HEK293 (cell line): ENCODE data around the gene KLB.

Source experiments
- CTCF ChIA-PET: fragments of 350-600 bp; formaldehyde crosslinking; extraction: SDS; loops from one replicate; lab custom pipeline; 2021; ENCODE audit warnings: antibody characterized with exemption; lab: Yijun Ruan, JAX
- POLR2A ChIA-PET: fragments of 300-600 bp; formaldehyde crosslinking; extraction: SDS; loops from one replicate; lab custom pipeline; 2020; ENCODE audit warnings: antibody characterized with exemption, inconsistent platforms; lab: Yijun Ruan, JAX
- H3K27ac ChIP-seq: fragments of 200-500 bp; sonication (Bioruptor generic); 2 replicates; pipeline ENCODE4 v1.5.1; 2014; ENCODE audit warnings: low read depth, low read length, control low read depth, inconsistent platforms; ENCODE audit errors: extremely low read depth
- H3K36me3 ChIP-seq, 2 experiments: fragments of 200-500 bp in 1 of 2; sonication (Bioruptor generic) in 1 of 2; 1 replicate in 1 of 2; 2 replicates in 1 of 2; pipeline ENCODE4 v1.5.1; 2014 to 2017; ENCODE audit warnings: inconsistent platforms in 2 of 2, low read length in 2 of 2; ENCODE audit not compliant: control insufficient read depth in 2 of 2, insufficient read depth in 1 of 2
- H3K4me1 ChIP-seq: fragments of 200-500 bp; sonication (Bioruptor generic); 2 replicates; pipeline ENCODE4 v1.5.1; 2014; ENCODE audit warnings: mild to moderate bottlenecking, low read length, inconsistent platforms; ENCODE audit not compliant: control insufficient read depth, insufficient read depth
- H3K4me3 ChIP-seq: 2 replicates; pipeline ENCODE4 v1.5.1; 2011; ENCODE audit warnings: low read depth, mild to moderate bottlenecking, control low read depth, low read length, moderate library complexity
- H3K9me3 ChIP-seq: fragments of 200-500 bp; sonication (Bioruptor generic); 2 replicates; pipeline ENCODE4 v1.5.1; 2014; ENCODE audit warnings: low read depth, low read length, inconsistent platforms; ENCODE audit not compliant: control insufficient read depth, insufficient read depth
- BCL11B ChIP-seq: fragments of 450-650 bp; formaldehyde crosslinking; IDR thresholded peaks from 2 replicates; pipeline ENCODE4 v1.5.1; 2016; ENCODE audit warnings: low read depth, missing biosample characterization, missing genetic modification characterization
- GLIS2 ChIP-seq: fragments of 450-650 bp; formaldehyde crosslinking; IDR thresholded peaks from 2 replicates; pipeline ENCODE4 v1.5.1; 2016; ENCODE audit warnings: missing biosample characterization, missing genetic modification characterization
- HOXD13 ChIP-seq: sonication (generic); formaldehyde crosslinking; IDR thresholded peaks from 2 replicates; pipeline ENCODE4 v1.8.0; 2022; ENCODE audit warnings: missing genetic modification reagents, borderline replicate concordance
- KLF7 ChIP-seq: fragments of 450-650 bp; formaldehyde crosslinking; IDR thresholded peaks from 2 replicates; pipeline ENCODE4 v1.5.1; 2016; ENCODE audit warnings: missing biosample characterization, missing genetic modification characterization, borderline replicate concordance
- OSR2 ChIP-seq: fragments of 450-650 bp; formaldehyde crosslinking; IDR thresholded peaks from 2 replicates; pipeline ENCODE4 v1.5.1; 2016; ENCODE audit warnings: missing biosample characterization, missing genetic modification characterization
- RBAK ChIP-seq: fragments of 450-650 bp; formaldehyde crosslinking; IDR thresholded peaks from 2 replicates; pipeline ENCODE4 v1.5.1; 2016; ENCODE audit warnings: missing biosample characterization, missing genetic modification characterization
- ZFP37 ChIP-seq: fragments of 450-650 bp; formaldehyde crosslinking; IDR thresholded peaks from 2 replicates; pipeline ENCODE4 v1.5.1; 2016; ENCODE audit warnings: missing biosample characterization, missing genetic modification characterization
- ZNF121 ChIP-seq: fragments of 450-650 bp; formaldehyde crosslinking; IDR thresholded peaks from 2 replicates; pipeline ENCODE4 v1.5.1; 2016; ENCODE audit warnings: missing biosample characterization, missing genetic modification characterization
- ZNF19 ChIP-seq: fragments of 450-650 bp; formaldehyde crosslinking; IDR thresholded peaks from 2 replicates; pipeline ENCODE4; 2016; ENCODE audit warnings: missing biosample characterization, missing genetic modification characterization, low read depth
- ZNF214 ChIP-seq: fragments of 450-650 bp; formaldehyde crosslinking; IDR thresholded peaks from 2 replicates; pipeline ENCODE4 v1.5.1; 2017; ENCODE audit warnings: missing biosample characterization, mild to moderate bottlenecking, missing genetic modification characterization, borderline replicate concordance
- ZNF24 ChIP-seq: fragments of 450-650 bp; formaldehyde crosslinking; IDR thresholded peaks from 2 replicates; pipeline ENCODE4 v1.5.1; 2016; ENCODE audit warnings: missing biosample characterization, missing genetic modification characterization
- ZNF501 ChIP-seq: fragments of 450-650 bp; formaldehyde crosslinking; IDR thresholded peaks from 2 replicates; pipeline ENCODE4 v1.5.1; 2016; ENCODE audit warnings: missing biosample characterization, missing genetic modification characterization
- ZNF558 ChIP-seq: fragments of 450-650 bp; formaldehyde crosslinking; IDR thresholded peaks from 2 replicates; pipeline ENCODE4 v1.5.1; 2016; ENCODE audit warnings: missing biosample characterization, missing genetic modification characterization
- ZNF596 ChIP-seq: fragments of 450-650 bp; IDR thresholded peaks from 2 replicates; pipeline ENCODE4 v1.5.0; 2018; ENCODE audit warnings: missing biosample characterization, mild to moderate bottlenecking, missing genetic modification characterization, moderate library complexity
- ZNF660 ChIP-seq: fragments of 450-650 bp; IDR thresholded peaks from 2 replicates; pipeline ENCODE4 v1.5.1; 2018; ENCODE audit warnings: missing biosample characterization, mild to moderate bottlenecking, missing genetic modification characterization
- ZNF843 ChIP-seq: fragments of 450-650 bp; formaldehyde crosslinking; IDR thresholded peaks from 2 replicates; pipeline ENCODE4 v1.5.1; 2016; ENCODE audit warnings: missing biosample characterization, missing genetic modification characterization
- TF ChIP-seq, protein P1 (sequence below): fragments of 450-650 bp; formaldehyde crosslinking; conservative IDR thresholded peaks from 2 replicates; pipeline ENCODE4 v1.5.1; 2016; ENCODE audit warnings: low read depth, missing biosample characterization, missing genetic modification characterization
- TF ChIP-seq, protein P2 (sequence below): fragments of 450-650 bp; formaldehyde crosslinking; IDR thresholded peaks from 2 replicates; pipeline ENCODE4 v1.5.1; 2016; ENCODE audit warnings: missing biosample characterization, missing genetic modification characterization
- TF ChIP-seq, protein P3 (sequence below): fragments of 450-650 bp; formaldehyde crosslinking; IDR thresholded peaks from 2 replicates; pipeline ENCODE4 v1.5.1; 2017; ENCODE audit warnings: missing biosample characterization, missing genetic modification characterization
- TF ChIP-seq, protein P4 (sequence below): fragments of 450-650 bp; formaldehyde crosslinking; IDR thresholded peaks from 2 replicates; pipeline ENCODE4 v1.5.1; 2016; ENCODE audit warnings: missing biosample characterization, missing genetic modification characterization, borderline replicate concordance

Gene KLB

DNA sequence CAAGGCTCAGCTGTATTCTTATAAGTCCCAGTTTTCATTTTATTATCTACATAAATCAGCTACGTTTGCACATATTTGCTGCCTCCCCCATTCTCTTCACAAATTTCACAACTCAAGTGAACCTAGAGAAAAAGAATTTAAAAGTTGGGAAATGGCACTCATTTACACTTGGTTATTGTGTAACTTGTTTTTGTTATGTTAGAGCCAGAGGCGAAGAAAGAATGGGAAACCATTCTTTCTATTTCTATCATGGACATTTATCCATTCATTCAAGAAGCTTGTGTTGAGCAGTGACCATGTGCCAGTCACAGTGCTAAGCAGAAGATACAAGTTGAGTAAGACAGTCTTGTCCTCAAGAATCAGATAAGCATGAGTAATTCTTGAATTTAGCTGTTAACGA lies 65.7 kb downstream of the KLB start:
- H3K4me3 ChIP-seq = no peak overlapping the region
- peaks cover 0 to 42% of the 10 kb centered on the region in 2 experiments; a peak in 2 of 3 replicates for H3K36me3 ChIP-seq
- no peak overlapping the region for H3K27ac ChIP-seq
- H3K4me1 ChIP-seq = no peaks in the 10 kb centered on the region
- no peaks in the 10 kb centered on the region for H3K9me3 ChIP-seq
- POLR2A ChIA-PET = no interaction called here
- TF ChIP-seq BCL11B (tag by site-specific recombination) (no peak), ZNF660 (tag by site-specific recombination) (no peak), ZNF19 (tag by site-specific recombination) (no peak), ZFP37 (tag by site-specific recombination) (no peak)
- CTCF ChIA-PET = interaction anchor here (0.6 kb wide), 1 partner anchor 188 kb away, joined by 4 read pairs; no protein-coding TSS in a partner anchor

DNA sequence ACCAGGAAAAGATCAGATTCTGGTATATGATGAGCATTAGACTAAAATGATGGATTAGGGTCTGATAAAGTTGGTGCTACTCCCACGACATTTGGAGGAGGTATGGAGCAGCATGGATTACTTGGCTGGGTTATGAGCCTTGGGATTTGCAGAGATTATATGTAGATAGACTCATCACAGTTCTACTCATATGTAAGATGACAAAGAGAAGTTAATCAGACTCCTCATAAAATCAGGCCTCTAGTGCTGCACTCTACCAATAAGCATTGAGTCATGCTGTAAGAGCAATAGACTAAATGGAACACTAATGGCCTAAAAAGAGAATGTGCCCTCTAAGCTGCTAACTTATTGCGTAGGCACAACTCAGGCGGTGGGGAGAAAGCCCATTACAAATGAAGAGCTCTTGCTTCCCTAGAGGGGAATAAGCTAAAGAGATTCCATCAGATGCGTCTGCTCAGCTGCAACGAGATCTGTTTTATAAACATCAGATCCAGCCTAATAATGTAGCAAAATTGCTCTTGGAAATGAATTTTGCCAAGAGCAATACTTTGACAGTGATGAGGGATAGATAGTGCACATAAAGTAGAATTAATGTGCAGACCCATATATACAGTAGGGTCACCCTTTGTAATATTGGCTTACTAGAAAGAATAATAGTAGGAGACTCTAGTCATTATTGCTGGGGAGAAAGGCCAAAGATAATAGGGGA lies 69.6 kb downstream of the KLB start:
- POLR2A ChIA-PET = no interaction called here
- CTCF ChIA-PET = interaction anchor here (0.7 kb wide), 1 partner anchor 115 kb away, joined by 3 read pairs; no protein-coding TSS in a partner anchor
- TF ChIP-seq HOXD13 (CRISPR knock-in tag) (no peak), RBAK (no peak), GLIS2 (tag by site-specific recombination) (no peak), ZNF24 (tag by site-specific recombination) (no peak), ZNF596 (tag by site-specific recombination) (no peak), ZNF501 (tag by site-specific recombination) (no peak), ZNF121 (no peak), OSR2 (tag by site-specific recombination) (no peak), ZNF558 (no peak), ZNF214 (tag by site-specific recombination) (no peak)
- TF ChIP-seq, protein P1, sequence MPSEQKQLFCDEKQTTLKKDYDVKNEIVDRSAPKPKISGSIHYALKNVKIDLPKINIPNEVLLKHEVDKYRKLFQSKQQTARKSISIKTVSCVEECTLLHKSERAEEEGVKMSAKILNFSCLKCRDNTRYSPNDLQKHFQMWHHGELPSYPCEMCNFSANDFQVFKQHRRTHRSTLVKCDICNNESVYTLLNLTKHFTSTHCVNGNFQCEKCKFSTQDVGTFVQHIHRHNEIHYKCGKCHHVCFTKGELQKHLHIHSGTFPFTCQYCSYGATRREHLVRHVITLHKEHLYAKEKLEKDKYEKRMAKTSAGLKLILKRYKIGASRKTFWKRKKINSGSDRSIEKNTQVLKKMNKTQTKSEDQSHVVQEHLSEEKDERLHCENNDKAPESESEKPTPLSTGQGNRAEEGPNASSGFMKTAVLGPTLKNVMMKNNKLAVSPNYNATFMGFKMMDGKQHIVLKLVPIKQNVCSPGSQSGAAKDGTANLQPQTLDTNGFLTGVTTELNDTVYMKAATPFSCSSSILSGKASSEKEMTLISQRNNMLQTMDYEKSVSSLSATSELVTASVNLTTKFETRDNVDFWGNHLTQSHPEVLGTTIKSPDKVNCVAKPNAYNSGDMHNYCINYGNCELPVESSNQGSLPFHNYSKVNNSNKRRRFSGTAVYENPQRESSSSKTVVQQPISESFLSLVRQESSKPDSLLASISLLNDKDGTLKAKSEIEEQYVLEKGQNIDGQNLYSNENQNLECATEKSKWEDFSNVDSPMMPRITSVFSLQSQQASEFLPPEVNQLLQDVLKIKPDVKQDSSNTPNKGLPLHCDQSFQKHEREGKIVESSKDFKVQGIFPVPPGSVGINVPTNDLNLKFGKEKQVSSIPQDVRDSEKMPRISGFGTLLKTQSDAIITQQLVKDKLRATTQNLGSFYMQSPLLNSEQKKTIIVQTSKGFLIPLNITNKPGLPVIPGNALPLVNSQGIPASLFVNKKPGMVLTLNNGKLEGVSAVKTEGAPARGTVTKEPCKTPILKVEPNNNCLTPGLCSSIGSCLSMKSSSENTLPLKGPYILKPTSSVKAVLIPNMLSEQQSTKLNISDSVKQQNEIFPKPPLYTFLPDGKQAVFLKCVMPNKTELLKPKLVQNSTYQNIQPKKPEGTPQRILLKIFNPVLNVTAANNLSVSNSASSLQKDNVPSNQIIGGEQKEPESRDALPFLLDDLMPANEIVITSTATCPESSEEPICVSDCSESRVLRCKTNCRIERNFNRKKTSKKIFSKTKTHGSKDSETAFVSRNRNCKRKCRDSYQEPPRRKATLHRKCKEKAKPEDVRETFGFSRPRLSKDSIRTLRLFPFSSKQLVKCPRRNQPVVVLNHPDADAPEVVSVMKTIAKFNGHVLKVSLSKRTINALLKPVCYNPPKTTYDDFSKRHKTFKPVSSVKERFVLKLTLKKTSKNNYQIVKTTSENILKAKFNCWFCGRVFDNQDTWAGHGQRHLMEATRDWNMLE (tag by site-specific recombination) = no peak

DNA sequence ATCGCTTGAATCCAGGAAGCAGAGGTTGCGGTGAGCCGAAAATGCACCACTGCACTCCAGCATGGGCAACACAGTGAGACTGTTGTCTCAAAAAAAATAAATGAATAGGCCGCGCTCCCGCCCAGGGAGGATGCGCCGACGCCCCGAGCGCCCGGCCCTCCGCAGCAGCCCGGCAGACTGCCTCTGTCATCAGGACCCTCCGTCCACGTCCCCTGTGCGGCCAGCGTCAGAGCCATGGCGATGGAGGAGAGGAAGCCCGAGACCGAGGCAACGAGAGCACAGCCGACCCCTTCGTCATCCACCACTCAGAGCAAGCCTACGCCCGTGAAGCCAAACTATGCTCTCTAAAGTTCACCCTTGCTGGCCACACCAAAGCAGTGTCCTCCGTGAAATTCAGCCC lies 73.5 kb downstream of the KLB start:
- POLR2A ChIA-PET = no interaction called here
- Histone ChIP-seq H3K4me3 (no peak overlapping the region), H3K4me1 (no peaks in the 10 kb centered on the region), H3K9me3 (no peaks in the 10 kb centered on the region), H3K36me3 (peaks cover 0 to 8% of the 10 kb centered on the region in 2 experiments; a peak in 2 of 3 replicates), H3K27ac (no peak overlapping the region)
- CTCF ChIA-PET = interaction anchor here (0.7 to 1.5 kb wide), 2 partner anchors 11 to 1304 kb away, joined by 3 read pairs; no protein-coding TSS in a partner anchor
- no peak for TF ChIP-seq ZNF843 (tag by site-specific recombination)
- TF ChIP-seq, protein P2, sequence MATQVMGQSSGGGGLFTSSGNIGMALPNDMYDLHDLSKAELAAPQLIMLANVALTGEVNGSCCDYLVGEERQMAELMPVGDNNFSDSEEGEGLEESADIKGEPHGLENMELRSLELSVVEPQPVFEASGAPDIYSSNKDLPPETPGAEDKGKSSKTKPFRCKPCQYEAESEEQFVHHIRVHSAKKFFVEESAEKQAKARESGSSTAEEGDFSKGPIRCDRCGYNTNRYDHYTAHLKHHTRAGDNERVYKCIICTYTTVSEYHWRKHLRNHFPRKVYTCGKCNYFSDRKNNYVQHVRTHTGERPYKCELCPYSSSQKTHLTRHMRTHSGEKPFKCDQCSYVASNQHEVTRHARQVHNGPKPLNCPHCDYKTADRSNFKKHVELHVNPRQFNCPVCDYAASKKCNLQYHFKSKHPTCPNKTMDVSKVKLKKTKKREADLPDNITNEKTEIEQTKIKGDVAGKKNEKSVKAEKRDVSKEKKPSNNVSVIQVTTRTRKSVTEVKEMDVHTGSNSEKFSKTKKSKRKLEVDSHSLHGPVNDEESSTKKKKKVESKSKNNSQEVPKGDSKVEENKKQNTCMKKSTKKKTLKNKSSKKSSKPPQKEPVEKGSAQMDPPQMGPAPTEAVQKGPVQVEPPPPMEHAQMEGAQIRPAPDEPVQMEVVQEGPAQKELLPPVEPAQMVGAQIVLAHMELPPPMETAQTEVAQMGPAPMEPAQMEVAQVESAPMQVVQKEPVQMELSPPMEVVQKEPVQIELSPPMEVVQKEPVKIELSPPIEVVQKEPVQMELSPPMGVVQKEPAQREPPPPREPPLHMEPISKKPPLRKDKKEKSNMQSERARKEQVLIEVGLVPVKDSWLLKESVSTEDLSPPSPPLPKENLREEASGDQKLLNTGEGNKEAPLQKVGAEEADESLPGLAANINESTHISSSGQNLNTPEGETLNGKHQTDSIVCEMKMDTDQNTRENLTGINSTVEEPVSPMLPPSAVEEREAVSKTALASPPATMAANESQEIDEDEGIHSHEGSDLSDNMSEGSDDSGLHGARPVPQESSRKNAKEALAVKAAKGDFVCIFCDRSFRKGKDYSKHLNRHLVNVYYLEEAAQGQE (tag by site-specific recombination) = no peak
- TF ChIP-seq, protein P3, sequence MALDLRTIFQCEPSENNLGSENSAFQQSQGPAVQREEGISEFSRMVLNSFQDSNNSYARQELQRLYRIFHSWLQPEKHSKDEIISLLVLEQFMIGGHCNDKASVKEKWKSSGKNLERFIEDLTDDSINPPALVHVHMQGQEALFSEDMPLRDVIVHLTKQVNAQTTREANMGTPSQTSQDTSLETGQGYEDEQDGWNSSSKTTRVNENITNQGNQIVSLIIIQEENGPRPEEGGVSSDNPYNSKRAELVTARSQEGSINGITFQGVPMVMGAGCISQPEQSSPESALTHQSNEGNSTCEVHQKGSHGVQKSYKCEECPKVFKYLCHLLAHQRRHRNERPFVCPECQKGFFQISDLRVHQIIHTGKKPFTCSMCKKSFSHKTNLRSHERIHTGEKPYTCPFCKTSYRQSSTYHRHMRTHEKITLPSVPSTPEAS (tag by site-specific recombination) = no peak
- TF ChIP-seq, protein P4, sequence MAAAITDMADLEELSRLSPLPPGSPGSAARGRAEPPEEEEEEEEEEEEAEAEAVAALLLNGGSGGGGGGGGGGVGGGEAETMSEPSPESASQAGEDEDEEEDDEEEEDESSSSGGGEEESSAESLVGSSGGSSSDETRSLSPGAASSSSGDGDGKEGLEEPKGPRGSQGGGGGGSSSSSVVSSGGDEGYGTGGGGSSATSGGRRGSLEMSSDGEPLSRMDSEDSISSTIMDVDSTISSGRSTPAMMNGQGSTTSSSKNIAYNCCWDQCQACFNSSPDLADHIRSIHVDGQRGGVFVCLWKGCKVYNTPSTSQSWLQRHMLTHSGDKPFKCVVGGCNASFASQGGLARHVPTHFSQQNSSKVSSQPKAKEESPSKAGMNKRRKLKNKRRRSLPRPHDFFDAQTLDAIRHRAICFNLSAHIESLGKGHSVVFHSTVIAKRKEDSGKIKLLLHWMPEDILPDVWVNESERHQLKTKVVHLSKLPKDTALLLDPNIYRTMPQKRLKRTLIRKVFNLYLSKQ (tag by site-specific recombination) = no peak
- TF ChIP-seq KLF7 (tag by site-specific recombination) = no peak

More for the DNA sequence above, 69.6 kb downstream of the KLB start:
- Histone ChIP-seq H3K4me1 (no peaks in the 10 kb centered on the region), H3K27ac (no peak overlapping the region), H3K4me3 (no peak overlapping the region), H3K9me3 (no peaks in the 10 kb centered on the region), H3K36me3 (peaks cover 0 to 24% of the 10 kb centered on the region in 2 experiments; a peak in 2 of 3 replicates)
